ENCODE results near the gene TP53I11.

Gene TP53I11

GRCh38 chr11:44885065-44885810 is 65.4 kb downstream of the TP53I11 start:
- DNase-seq (ENCODE audit: low spot score), result no peak

- no peak for DNase-seq (ENCODE audit: low spot score)
Measured at GRCh38 chr11:44884056-44884455, 66.6 kb downstream of the TP53I11 start.

- no peak for DNase-seq (ENCODE audit: low spot score)
Measured at GRCh38 chr11:44883277-44883676, 67.4 kb downstream of the TP53I11 start.

Data from AG20443 (cell line).